HTERT RPE-1 (cell line): ENCODE measurements around the gene MAD1L1.
"Not testable (repeated sequence)": the region's sequence is repeated elsewhere in the genome, so short reads cannot be mapped to it uniquely, and the experiment has no call there.

Source experiments
- in situ Hi-C: fragments of 300-500 bp; cut with MboI; formaldehyde crosslinking; loops from 4 replicates; pipeline ENCODE4 v1.14.3; 2020; ENCODE audit warnings: low sequenced_read_pairs

Gene MAD1L1

GRCh38 chr7:1977059-1977875 lies 255.5 kb downstream of the MAD1L1 start:
- in situ Hi-C loops: no loop called here

- in situ Hi-C loops: not testable (repeated sequence)
Observed at GRCh38 chr7:1976521-1976920, 256.2 kb downstream of the MAD1L1 start.

GRCh38 chr7:1975581-1975980 lies 257.2 kb downstream of the MAD1L1 start:
- in situ Hi-C loops: no loop called here

DNA sequence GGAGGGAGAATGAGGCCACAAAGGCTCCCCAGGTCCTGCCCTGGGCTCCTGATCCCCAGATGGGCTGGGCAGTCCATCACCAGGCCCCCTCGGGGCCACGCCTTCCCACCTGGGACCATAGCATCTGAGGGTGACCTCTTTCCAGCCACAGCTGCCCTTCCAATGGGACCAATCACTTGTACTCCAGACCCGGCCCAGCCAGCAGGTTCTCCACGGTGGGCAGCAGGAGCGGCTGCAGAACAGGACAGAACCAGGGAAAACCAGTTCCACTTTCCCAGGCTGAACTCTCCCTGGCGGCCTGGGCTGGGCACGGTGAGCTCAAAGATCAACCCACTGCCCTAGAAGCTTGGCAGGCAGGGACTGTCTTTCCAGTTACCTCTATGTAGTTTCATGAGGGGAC lies 257.6 kb downstream of the MAD1L1 start:
- in situ Hi-C loops: no loop called here

GRCh38 chr7:1974290-1975101 lies 258.2 kb downstream of the MAD1L1 start:
- in situ Hi-C loops: no loop called here

DNA sequence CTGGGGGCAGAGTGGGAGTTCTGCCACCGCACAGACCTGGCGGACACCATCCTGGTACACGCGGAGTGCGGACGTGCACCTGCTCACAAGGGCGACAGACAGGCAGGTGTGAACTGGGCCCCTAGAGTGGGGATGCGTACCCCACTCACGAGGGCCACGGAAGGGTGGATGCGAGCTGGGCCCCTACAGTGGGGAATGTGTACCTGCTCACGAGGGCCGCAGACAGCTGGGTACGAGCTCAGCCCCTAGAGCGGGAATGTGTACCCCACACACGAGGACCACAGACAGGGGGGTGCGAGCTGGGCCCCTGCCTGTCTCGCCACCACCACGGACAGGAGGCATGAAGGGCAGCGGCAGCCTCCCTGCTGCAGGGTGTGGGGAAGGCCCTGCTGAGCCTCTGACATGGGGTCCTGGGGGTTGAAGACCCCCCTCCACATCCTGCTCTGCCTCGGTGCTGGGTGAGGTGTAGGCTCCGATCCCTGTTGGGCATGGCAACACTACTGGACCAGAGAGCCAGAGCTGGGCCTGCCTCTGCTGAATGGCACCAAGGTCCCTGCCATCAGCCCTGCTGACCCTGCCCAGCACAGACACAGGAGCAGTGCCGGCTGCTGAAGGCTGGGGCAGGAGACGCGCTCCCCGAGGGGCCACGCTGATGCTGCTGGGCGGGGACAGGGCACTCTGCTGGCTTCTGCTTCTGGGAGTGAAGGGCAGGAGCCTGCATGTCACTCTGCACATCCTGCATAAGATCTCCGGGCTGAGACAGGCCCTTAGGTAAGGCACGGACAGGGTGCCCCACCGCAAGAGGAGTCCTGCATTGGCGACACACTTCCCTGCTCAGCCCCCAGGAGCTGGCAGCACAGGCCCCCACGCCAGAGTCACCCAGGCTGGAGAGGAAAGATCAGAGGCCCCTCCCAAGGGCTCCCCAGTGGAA lies 259.2 kb downstream of the MAD1L1 start:
- in situ Hi-C loops: no loop called here

GRCh38 chr7:1972744-1973143 lies 260.0 kb downstream of the MAD1L1 start:
- in situ Hi-C loops: no loop called here

DNA sequence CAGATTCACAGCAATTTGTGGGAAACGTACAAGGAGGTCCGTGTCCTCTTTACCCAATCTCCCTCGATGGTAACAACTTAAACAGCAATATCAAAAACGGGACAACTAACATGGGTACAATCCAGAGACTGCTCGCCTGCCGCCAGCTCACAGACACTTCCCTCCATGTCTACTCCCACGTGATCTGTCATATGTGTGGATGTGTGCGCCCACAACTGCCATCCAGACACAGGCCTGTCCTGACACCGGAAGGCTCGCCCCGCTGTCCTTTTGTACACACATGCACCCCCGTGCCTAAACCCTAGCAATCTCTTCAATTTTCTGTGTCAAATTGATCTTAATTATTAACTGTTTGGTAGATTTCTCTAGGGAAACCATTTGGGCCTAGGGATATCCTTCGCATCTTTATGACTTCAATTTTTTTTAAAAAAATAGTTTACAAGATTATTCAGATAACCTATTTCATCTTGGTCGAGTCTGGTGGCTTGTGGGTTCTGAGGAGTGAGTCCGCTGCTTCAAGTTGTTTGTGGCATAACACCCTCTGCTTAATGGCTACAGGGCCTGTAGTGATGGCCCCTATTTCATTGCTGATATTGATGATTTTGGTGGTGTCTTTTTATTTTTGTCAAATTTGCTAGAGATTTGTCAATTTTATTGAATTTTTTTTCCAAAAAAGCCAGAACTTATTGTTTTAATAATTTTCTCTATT lies 260.6 kb downstream of the MAD1L1 start:
- in situ Hi-C loops: no loop called here

GRCh38 chr7:1970895-1971294 lies 261.9 kb downstream of the MAD1L1 start:
- in situ Hi-C loops: no loop called here

DNA sequence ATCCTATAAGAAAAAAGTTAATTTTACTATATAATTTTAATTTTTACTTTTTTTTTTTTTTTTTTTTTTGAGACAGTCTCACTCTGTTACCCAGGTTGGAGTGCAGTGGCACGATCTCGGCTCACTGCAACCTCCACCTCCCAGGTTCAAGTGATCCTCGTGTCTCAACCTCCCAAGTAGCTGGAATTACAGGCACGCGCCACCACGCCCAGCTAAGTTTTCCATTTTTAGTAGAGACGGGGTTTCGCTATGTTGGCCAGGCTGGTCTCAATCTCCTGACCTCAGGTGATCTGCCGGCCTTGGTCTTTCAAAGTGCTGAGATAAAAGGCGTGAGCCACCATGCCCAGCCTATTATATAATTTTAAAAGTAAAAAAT lies 262.5 kb downstream of the MAD1L1 start:
- in situ Hi-C loops: not testable (repeated sequence)

GRCh38 chr7:1969459-1970284 lies 263.1 kb downstream of the MAD1L1 start:
- in situ Hi-C loops: no loop called here

DNA sequence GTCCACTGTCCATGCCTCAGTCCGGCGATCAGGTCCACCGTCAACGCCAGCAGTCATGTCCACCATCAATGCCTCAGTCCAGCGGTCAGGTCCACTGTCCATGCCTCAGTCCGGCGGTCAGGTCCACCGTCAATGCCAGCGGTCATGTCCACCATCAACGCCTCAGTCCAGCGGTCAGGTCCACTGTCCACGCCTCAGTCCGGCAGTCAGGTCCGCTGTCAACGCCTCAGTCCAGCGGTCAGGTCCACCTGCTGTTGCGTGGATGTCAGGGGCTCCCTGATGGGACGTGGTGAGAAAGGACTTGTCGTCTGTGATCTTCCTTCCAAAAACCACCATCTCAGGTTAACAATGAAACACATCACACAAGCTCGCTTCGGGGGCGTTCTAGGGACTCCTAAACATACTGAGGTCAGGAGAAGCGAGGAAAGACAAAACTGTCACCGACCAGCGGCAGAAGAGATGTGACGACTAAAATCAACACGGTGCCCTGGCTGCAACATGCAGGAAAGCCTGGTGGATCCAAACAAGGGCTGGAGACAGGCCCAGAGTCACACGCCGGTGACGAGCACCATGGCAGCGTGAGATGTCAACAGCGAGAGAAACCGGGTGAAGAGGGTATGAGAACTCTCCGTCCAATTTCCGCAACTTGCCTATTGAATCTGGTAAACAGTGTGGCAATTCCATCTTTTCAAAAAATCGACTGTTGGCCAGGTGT lies 264.2 kb downstream of the MAD1L1 start:
- in situ Hi-C loops: no loop called here

DNA sequence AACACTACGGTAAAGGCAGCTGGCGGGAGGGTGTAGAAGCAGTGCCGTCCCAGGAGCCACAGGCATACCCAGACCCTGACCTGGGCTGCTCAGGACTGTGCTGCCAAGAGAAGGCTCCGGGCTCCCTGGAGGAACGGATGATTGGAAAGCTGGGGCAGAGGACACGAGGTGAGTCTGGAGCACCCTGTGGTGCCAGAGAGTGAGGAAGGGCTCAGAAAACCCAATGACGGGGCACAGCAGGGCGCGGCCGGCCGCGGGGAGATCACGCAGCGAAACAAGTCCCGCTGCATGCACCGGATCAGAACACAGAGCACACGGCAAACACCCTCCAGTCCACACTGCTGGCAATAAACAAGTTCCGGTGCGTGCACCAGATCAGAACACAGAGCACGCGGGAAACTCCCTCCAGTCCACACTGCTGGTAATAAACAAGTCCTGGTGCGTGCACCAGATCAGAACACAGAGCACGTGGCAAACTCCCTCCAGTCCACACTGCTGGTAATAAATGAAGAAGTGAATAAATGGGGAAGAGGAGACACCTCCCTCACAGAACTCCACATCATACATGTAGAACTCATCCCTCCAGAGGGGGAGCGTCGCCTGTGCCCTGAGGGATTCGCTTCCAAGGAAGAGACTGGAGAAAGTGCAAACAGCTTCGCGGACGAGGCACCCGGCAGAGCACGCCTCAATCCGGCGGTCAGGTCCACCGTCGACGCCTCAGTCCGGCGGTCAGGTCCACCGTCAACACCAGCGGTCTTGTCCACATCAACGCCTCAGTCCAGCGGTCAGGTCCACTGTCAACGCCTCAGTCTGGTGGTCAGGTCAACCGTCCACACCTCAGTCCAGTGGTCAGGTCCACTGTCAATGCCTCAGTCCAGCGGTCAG lies 265.0 kb downstream of the MAD1L1 start:
- in situ Hi-C loops: no loop called here

- in situ Hi-C loops: no loop called here
Observed at GRCh38 chr7:1966631-1967200, 266.0 kb downstream of the MAD1L1 start.

GRCh38 chr7:1965579-1966294 lies 267.0 kb downstream of the MAD1L1 start:
- in situ Hi-C loops: no loop called here

- in situ Hi-C loops: no loop called here
Observed at GRCh38 chr7:1964913-1965578, 267.7 kb downstream of the MAD1L1 start.
